ENCODE measurements around the gene DIDO1.

DNA sequence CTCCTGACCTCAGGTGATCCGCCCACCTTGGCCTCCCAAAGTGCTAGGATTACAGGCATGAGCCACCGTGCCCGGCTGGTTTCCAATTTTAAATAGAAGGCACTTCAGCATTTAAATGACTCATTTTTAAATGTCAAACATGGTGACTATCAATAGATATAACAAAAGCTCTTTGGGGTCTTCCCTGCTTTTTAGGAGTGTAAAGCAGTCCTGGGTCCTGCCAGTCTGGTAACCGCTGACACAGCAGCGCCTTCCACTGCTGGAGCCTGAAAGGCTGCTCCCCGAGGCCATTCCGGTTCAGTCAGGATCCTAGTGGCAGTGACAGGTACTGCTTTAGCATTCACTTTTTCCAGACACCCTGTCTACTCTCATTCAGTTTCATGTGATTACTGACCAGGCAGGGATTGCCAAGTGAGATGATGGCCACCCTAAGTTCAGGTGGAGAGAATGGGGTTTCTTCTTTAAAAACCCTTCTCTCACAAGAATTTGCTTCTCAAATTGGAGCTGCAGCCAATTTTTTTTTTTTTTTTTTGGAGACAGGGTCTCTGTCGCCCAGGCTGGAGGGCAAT lies 5.1 kb downstream of the DIDO1 start:
- TF ChIP-seq, protein P1, sequence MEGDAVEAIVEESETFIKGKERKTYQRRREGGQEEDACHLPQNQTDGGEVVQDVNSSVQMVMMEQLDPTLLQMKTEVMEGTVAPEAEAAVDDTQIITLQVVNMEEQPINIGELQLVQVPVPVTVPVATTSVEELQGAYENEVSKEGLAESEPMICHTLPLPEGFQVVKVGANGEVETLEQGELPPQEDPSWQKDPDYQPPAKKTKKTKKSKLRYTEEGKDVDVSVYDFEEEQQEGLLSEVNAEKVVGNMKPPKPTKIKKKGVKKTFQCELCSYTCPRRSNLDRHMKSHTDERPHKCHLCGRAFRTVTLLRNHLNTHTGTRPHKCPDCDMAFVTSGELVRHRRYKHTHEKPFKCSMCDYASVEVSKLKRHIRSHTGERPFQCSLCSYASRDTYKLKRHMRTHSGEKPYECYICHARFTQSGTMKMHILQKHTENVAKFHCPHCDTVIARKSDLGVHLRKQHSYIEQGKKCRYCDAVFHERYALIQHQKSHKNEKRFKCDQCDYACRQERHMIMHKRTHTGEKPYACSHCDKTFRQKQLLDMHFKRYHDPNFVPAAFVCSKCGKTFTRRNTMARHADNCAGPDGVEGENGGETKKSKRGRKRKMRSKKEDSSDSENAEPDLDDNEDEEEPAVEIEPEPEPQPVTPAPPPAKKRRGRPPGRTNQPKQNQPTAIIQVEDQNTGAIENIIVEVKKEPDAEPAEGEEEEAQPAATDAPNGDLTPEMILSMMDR (IDR thresholded peaks at IDR 0.05) = peak; percentile 31 to 66 (median 46)
- no peak for TF ChIP-seq POLR2A (IDR thresholded peaks at IDR 0.05)
